Gastrocnemius medialis (tissue), 4 donors: ENCODE measurements around the gene ZNF778. TPM values are rescaled to one million over a fixed set of nuclear protein-coding genes. Genes with fewer than 3 reads are reported as not detected.

Source experiments
- ATAC-seq, 2 donors: fragments of 150-250 bp; one replicate each; pipeline ENCODE4 v1.9.1; 2016
- DNase-seq, 2 donors: peaks; one replicate each; pipeline ENCODE4 v3.0.0-alpha.2; 2019
- H3K27ac ChIP-seq, 4 donors: fragments of 200-600 bp; sonication (generic); 1 replicate in 1 of 4; 2 replicates in 3 of 4; pipeline ENCODE4 v1.5.1; 2016 to 2018; ENCODE audit warnings: mild to moderate bottlenecking in 2 of 4, moderate library complexity in 1 of 4
- H3K27me3 ChIP-seq, 3 donors: fragments of 200-600 bp; sonication (generic) in 2 of 3; 1 replicate in 1 of 3; 2 replicates in 2 of 3; pipeline versions ENCODE4 v1.5.1 to v1.6.0; 2016 to 2019; ENCODE audit warnings: mild to moderate bottlenecking in 1 of 3, moderate library complexity in 1 of 3
- H3K36me3 ChIP-seq, 2 donors: fragments of 200-600 bp; sonication (generic) in 1 of 2; one replicate each; pipeline ENCODE4 v1.5.1; 2017 to 2018
- H3K4me1 ChIP-seq, 2 donors: fragments of 200-600 bp; sonication (generic) in 1 of 2; one replicate each; pipeline ENCODE4 v1.5.1; 2016 to 2017; ENCODE audit warnings: mild to moderate bottlenecking in 2 of 2
- H3K4me3 ChIP-seq, 4 donors: fragments of 200-600 bp; sonication (generic) in 3 of 4; 1 replicate in 1 of 4; 2 replicates in 3 of 4; pipeline ENCODE4 v1.5.1; 2016 to 2019; ENCODE audit warnings: mild to moderate bottlenecking in 2 of 4
- H3K9me3 ChIP-seq, 3 donors: fragments of 200-600 bp; sonication (generic) in 2 of 3; 1 replicate in 1 of 3; 2 replicates in 2 of 3; pipeline ENCODE4 v1.5.1; 2016 to 2019
- CTCF ChIP-seq, 5 experiments: fragments of 450-650 bp in 3 of 5; fragments of 200-600 bp in 2 of 5; sonication (generic) in 2 of 5; IDR thresholded peaks in 4 of 5; conservative IDR thresholded peaks in 1 of 5; 1 replicate in 4 of 5; 2 replicates in 1 of 5; pipeline ENCODE4 v1.5.1; 2016 to 2019; ENCODE audit warnings: antibody characterized with exemption in 5 of 5, mild to moderate bottlenecking in 3 of 5, moderate library complexity in 3 of 5
- POLR2A ChIP-seq, 2 donors: fragments of 450-650 bp; IDR thresholded peaks; one replicate each; pipeline ENCODE4 v1.6.1; 2017; ENCODE audit warnings: antibody characterized with exemption in 2 of 2, mild to moderate bottlenecking in 2 of 2, moderate library complexity in 2 of 2
- in situ Hi-C, 4 donors: fragments of 200-750 bp; cut with MboI; loops; one replicate each; pipeline versions ENCODE4 v1.15.0 to v1.8.0; 2017; ENCODE audit warnings: low sequenced_read_pairs in 4 of 4
- intact Hi-C: fragments of 100-400 bp; cut with DNase I; formaldehyde crosslinking; loops from one replicate; pipeline ENCODE4 v1.15.1; 2023; ENCODE audit warnings: low total_unique reads
- total RNA-seq, 4 donors: library from RNA; depleted of rRNA; stranded (reverse); fragments of >200 nt; gene quantifications; one replicate each; pipeline versions ENCODE4 v1.1.0 to v1.2.3, GENCODE V29; 2016

The ZNF778 gene
- total RNA-seq, 4 donors from 2014 or later = 10.7 to 21.3 (median 17.9) TPM

DNA sequence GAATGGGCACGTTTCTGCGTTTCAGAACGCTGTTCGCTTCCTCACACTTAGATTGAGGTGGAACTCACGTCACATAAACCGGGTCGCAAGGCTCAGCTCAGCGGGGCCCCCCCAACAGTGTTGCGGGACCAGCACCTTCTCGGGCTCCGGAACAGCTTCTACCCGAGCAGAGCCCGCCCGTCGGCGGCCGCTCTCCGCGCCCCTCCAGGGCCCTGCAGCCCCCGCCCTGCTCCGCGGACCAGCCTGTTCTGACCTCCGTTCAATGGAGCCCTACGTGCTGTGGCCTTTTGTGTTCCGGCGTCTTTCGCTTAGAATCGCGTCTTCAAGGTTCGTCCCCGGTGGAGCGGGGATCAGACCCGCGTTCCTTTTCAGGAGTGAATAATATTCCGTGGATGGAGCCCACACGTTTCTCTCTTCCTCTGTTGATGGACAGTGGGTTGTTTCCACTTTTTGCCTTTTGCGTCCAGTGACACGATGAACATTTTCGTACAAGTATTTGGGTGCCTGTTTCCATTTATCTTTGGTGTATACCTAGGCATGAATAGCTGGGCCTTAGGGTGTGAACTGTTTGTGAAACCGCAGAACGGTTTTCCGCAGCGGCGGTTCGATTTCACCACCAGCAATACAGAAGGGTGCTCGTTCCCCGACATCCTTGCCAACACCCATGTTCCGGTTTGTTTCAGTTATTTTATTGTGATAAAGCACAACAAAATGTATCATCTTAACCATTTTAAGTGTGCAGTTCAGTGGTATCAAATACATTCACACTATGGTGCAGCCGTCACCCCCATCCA lies 14.9 kb upstream of the ZNF778 start:
- peaks cover 66 to 71% (median 70%) of the 10 kb centered on the region in 3 donors for H3K27me3 ChIP-seq
- intact Hi-C loops (no loop called here), in situ Hi-C loops (loop anchor here in 2 of 4 donors (25.0 kb wide), 2 partner anchors 340 to 465 kb away; partner anchors contain the start of genes GALNS (in 1 of the 2), PABPN1L (in 1 of the 2) and TRAPPC2L (in 1 of the 2))
- H3K4me3 ChIP-seq = peak overlapping the region in 1 of 4 donors; percentile 35
- H3K4me1 ChIP-seq = no peaks in the 10 kb centered on the region
- TF ChIP-seq CTCF (IDR thresholded peaks at IDR 0.05 in 4 of 5, conservative IDR thresholded peaks at IDR 0.05 in 1 of 5) = no peak
- no peak for TF ChIP-seq POLR2A (IDR thresholded peaks at IDR 0.05)
- ATAC-seq (no peak), DNase-seq (no peak)
- no peaks in the 10 kb centered on the region for H3K9me3 ChIP-seq
- no peak overlapping the region for H3K27ac ChIP-seq
- H3K36me3 ChIP-seq = no peaks in the 10 kb centered on the region

- no peak for DNase-seq
- in situ Hi-C loops = loop anchor here in 2 of 4 donors (25.0 kb wide), 2 partner anchors 346 to 471 kb away; partner anchors contain the start of genes GALNS (in 1 of the 2), PABPN1L (in 1 of the 2) and TRAPPC2L (in 1 of the 2)
- Histone ChIP-seq H3K27me3 (peaks cover 22 to 25% (median 25%) of the 10 kb centered on the region in 3 donors), H3K36me3 (no peaks in the 10 kb centered on the region), H3K27ac (no peak overlapping the region), H3K4me3 (no peak overlapping the region), H3K9me3 (no peaks in the 10 kb centered on the region), H3K4me1 (no peaks in the 10 kb centered on the region)
- intact Hi-C loops = no loop called here
- ATAC-seq = no peak
- no peak for TF ChIP-seq CTCF (IDR thresholded peaks at IDR 0.05 in 4 of 5, conservative IDR thresholded peaks at IDR 0.05 in 1 of 5)
- no peak for TF ChIP-seq POLR2A (IDR thresholded peaks at IDR 0.05)
These were observed 9.5 kb upstream of the ZNF778 start for GRCh38 chr16:89207993-89208392.

GRCh38 chr16:89209522-89210044 lies 7.9 kb upstream of the ZNF778 start:
- Histone ChIP-seq H3K4me3 (no peak overlapping the region), H3K9me3 (no peaks in the 10 kb centered on the region), H3K27me3 (peaks cover 6 to 13% (median 11%) of the 10 kb centered on the region in 3 donors), H3K4me1 (no peaks in the 10 kb centered on the region), H3K27ac (no peak overlapping the region), H3K36me3 (no peaks in the 10 kb centered on the region)
- no peak for DNase-seq
- intact Hi-C loops (no loop called here), in situ Hi-C loops (loop anchor here in 2 of 4 donors (25.0 kb wide), 2 partner anchors 347 to 472 kb away; partner anchors contain the start of genes GALNS (in 1 of the 2), PABPN1L (in 1 of the 2) and TRAPPC2L (in 1 of the 2))
- no peak for ATAC-seq
- TF ChIP-seq CTCF (IDR thresholded peaks at IDR 0.05 in 4 of 5, conservative IDR thresholded peaks at IDR 0.05 in 1 of 5) = no peak
- TF ChIP-seq POLR2A (IDR thresholded peaks at IDR 0.05) = no peak

GRCh38 chr16:89210165-89210903 lies 7.2 kb upstream of the ZNF778 start:
- Histone ChIP-seq H3K4me3 (no peak overlapping the region), H3K36me3 (no peaks in the 10 kb centered on the region), H3K9me3 (no peaks in the 10 kb centered on the region), H3K27me3 (peaks cover 0 to 6% (median 6%) of the 10 kb centered on the region in 3 donors), H3K27ac (no peak overlapping the region), H3K4me1 (peaks cover 0 to 5% of the 10 kb centered on the region in 2 donors)
- DNase-seq (no peak), ATAC-seq (no peak)
- in situ Hi-C loops (loop anchor here in 2 of 4 donors (25.0 kb wide), 2 partner anchors 348 to 473 kb away; partner anchors contain the start of genes GALNS (in 1 of the 2), PABPN1L (in 1 of the 2) and TRAPPC2L (in 1 of the 2)), intact Hi-C loops (no loop called here)
- TF ChIP-seq CTCF (IDR thresholded peaks at IDR 0.05 in 4 of 5, conservative IDR thresholded peaks at IDR 0.05 in 1 of 5) (no peak), POLR2A (IDR thresholded peaks at IDR 0.05) (no peak)
